GM21619 (cell line): ENCODE data around the gene CADM1.

Source experiments
- ATAC-seq: cut with Tn5 transposase; IDR thresholded peaks from one replicate; pipeline ENCODE4 v1.9.1; 2021; ENCODE audit not compliant: unreplicated experiment

Gene CADM1

DNA sequence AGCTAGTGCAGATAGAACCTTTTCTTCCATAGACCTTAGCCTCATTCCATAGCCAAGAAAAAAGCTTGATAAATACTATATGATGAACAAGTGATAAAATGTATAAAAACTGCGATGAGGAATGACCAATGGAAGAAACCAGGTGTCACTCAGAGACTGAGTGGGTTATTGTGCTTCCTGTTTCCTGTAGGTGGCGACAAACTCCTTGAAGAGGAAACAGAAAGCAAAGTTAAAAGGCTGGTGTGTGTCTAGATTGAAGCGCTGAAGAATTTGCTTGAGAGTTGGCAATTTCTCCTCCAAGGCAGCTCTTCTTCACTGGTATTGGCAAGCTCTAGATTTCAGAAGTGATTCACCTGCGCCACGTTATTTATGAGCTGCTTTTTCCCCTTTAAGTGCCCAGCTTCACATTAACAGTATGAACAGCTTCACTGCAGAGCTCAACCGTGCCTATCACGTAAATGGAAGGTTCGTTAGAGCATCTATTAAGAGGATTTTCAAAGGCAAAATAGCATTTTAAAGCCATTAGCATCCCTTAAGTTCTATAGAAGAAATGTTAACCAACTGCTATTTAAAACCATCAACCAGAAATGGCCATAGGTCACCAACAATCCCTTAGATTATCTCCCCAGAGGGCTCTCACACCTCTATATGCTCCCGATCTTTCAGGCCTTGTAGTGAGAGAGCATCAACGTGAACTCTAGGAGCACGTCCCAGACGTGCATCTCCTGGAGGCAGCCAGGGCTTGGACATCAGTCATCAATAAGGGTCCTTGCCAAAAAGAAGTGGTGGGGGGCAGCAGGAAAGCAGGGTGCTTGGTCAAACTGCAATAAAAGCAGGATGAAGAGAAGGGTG, 179.4 kb downstream of the CADM1 start:
- peak; percentile 86 for ATAC-seq

- no peak for ATAC-seq
These were observed 181.5 kb downstream of the CADM1 start for GRCh38 chr11:115322553-115323203.

GRCh38 chr11:115321605-115322289, 182.5 kb downstream of the CADM1 start:
- ATAC-seq = no peak

GRCh38 chr11:115317277-115318185, 186.7 kb downstream of the CADM1 start:
- ATAC-seq = no peak

GRCh38 chr11:115316696-115317095, 187.5 kb downstream of the CADM1 start:
- no peak for ATAC-seq

DNA sequence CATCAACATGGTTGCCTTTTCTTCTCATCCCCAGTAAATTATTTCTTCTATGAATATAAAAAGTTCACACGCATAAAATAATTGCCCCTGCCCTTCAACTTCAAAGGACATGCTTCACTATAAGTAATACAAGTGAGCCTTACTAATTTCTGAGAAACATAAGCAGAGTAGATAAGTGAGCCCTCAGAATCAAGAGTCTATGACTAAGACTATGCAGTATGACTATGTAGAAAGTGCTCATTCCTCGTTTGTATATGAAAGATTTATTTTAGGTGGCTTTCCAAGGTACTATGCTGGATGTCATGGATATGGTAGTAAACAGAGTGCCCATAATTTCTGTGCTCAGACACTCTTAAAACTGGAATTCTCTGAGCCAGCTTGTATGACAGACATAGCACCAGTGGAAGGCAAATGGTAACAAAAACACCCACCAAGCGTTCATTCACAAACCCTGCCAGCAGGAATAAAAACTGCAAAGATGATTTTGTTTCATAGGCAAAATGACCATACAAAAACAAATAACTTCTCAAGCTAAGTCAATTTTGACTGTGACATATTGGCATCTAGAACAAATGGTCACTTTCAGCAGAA, 189.8 kb downstream of the CADM1 start:
- ATAC-seq = no peak

- ATAC-seq = no peak
These were observed 190.9 kb downstream of the CADM1 start for GRCh38 chr11:115313224-115313838.

DNA sequence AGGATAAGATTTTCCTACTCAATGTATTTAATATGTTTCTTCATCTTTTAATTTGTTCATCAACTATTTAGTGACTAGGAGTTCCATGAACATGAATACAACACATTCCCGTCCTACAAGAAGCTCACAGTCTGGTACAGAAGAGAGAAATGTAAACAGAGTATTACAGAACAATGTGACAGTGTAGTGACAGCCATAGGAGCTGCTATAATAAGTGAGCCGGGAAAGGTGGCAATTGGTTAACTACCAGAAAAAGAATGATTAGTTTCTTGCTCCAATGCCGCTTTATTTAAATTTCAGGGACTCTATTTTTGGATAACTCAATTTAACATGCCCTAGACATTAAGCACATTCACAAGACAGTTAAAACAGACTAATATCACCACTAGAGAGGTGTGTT, 192.3 kb downstream of the CADM1 start:
- no peak for ATAC-seq

DNA sequence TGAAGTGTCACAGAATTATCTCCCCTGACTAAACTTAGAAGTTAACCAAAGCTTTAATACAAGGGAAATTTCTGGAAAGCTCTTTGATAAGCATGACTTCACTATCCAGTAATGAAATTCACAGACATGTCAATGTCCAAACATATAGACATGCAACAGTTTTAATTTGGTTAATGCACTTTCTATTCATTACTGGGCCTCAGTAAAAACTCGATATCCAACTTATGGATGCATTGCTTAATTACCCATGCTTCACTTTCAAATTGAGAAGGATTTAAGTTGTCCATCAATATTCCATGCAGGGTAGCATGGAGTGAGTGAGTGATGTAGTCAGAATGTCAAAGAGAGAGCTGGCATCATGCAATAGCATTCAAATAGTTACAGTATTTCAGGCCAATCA, 197.5 kb downstream of the CADM1 start:
- ATAC-seq = no peak

- no peak for ATAC-seq
These were observed 199.3 kb downstream of the CADM1 start for GRCh38 chr11:115304774-115305472.

- no peak for ATAC-seq
These were observed 200.2 kb downstream of the CADM1 start for GRCh38 chr11:115303929-115304531.

- ATAC-seq = no peak
These were observed 201.1 kb downstream of the CADM1 start for GRCh38 chr11:115302946-115303703.

DNA sequence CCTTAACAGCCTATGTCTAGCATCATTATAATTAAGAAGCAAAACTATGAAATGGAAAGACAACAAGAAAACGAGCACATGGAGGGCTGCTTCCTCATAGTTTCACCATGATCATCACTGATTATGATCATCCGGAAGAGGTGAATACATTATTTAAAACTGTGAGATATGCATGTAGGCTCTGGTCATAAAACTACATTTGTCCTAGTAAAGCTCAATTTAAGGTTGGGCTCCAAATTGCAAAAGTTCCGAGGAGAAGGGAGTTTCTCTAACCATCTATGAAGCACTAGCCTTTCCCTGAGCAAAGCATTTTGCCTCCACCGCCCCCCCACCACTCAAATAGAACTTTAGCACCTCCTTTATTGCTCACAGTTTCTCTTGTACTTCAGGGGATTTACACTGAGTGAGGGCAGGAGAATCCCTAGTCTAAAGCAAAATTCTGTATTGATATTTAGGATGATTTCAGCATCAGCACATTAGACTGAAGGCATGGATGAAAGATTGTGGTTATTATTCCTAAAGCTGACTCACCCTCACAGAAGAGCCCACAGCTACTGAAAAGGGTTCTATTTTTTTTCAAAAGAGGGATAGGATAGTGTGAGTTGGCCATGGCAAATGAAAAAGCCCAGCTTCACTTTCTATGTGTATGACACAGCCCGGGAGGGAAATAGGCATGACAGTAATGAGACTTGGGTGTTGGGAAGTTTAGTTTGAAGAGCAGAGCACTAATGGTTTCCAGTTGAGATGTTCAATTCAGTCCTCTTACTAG, 203.4 kb downstream of the CADM1 start:
- no peak for ATAC-seq

DNA sequence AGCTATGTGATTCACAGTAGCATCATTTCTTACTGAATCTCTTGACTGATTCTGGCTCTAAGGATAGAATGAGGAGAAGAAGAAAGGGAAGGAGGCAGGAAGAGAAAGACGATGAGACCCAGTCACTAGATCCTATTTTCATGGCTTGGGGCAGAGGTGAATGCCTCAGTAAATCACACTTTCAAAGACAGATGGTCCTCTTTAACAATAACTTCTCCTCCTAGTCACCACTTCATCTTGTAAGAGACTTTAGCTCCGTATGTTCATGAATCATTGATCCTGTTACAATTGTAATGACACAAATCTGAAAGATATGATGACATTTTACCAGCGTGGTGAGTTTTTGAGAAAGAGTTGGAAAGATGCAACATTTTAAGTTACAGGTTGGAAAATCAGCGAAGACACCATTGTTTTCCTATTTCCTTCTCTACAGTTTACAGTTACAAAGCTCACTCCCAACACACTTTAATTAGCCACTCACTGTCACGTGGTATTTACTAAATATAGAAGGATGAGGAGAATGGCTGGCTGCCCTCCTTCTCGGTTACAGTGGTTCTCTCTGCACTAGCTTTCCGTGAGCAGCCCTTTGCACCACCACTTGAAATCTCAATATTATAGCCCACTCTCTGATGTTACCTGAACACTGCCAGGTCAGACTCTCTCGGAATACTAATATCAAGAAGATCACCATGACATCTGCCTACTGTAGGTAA, 205.8 kb downstream of the CADM1 start:
- ATAC-seq = no peak

- ATAC-seq = no peak
These were observed 206.9 kb downstream of the CADM1 start for GRCh38 chr11:115297330-115297729.

DNA sequence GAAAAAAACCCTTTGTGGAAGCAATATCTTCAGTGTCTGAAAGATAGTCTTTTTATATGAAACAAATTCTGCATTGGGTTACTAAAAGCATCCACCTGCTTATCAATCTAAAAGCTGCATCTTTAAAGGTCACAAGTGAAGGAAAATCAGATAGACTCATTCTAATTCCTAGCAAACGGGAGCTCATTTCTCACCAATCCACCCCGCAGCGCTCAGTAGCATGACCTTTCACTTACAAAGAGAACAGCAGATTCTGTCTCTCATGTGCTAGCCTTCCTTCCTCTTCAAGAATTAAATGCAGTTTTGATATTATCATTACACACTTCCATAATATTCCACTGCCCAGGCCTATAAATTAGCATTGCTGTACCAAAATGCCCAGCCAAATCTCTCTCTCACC, 212.9 kb downstream of the CADM1 start:
- ATAC-seq = no peak

- ATAC-seq = no peak
These were observed 213.3 kb downstream of the CADM1 start for GRCh38 chr11:115290893-115291292.
